DMS114 treated with DMSO at 0.1 percent for 48 hours (cell line): ENCODE data around the gene AP1S1.

ENCODE experiments used
- DNase-seq: peaks from one replicate; lab custom pipeline; 2025; ENCODE audit not compliant: unreplicated experiment; lab: John Stamatoyannopoulos, UW

Gene AP1S1

DNA sequence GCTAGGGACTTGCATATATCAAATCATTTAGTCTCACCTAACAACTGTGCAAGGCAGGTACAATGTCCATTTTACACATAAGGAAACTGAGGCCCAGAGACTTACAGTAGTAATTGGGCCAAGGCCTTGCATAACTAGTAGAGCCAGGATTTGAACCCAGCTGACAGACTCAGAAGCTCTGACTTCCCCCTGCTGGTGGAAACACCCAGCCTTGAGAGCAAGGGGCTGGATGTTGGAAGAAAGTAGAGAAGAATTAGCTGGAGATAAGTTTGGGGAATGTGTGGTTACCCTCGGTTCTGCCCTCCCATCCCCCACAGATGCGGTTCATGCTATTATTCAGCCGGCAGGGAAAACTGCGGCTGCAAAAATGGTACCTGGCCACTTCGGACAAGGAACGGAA lies 2.0 kb downstream of the AP1S1 start:
- no peak for DNase-seq

DNA sequence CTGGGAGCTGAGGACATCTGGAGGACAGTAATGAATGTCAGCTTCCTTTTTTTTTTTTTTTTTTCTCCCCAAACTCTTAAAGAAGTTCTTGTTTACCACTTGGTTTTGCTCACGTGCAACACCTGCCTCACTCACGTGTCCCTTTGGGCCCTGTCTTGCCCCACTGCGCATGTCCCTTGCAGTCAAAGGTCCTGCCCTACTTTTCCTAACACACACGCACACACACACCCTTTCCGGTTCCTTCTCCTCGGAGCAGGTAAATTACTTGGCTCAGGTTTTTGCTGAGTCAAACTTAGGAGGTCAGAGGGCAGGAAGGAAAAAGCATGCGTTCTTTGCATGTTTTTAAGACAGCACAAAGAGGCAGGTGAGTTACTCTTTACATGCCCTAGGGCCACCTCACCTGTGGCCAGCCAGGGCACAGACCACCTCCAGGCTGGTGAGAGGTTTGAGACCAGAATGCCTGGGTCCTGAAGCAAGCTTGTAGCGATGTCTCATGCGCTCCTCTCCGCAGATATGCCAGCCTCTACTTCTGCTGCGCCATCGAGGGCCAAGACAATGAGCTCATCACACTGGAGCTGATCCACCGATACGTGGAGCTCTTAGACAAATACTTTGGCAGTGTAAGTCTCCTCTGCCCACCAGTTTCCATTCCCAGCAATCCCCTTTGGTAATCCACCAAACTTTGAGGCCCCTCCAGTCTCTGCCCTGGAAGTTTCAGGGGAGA lies 2.8 kb downstream of the AP1S1 start:
- DNase-seq, result no peak

GRCh38 chr7:101159696-101160674 lies 5.7 kb downstream of the AP1S1 start:
- no peak for DNase-seq

DNA sequence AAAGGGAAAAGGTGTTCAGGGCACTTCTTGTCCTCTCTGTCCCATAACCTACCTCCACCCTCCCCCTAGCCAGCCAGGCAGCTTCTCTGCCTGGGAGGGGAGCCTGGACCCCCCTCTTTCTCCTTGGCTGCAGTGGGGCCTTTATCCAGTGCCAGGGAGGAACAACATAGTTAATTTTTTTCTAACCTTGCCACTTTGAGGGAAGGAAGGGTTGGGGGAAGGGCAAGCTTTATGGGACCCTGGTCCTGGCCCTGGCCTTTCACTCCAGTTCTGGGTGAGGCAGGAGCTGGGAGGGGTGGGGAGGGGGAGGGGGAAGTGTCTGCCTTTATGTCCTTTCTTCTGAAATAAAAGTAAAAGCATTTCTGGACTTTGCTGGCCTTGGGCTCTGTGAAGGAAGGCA lies 6.6 kb downstream of the AP1S1 start:
- no peak for DNase-seq

DNA sequence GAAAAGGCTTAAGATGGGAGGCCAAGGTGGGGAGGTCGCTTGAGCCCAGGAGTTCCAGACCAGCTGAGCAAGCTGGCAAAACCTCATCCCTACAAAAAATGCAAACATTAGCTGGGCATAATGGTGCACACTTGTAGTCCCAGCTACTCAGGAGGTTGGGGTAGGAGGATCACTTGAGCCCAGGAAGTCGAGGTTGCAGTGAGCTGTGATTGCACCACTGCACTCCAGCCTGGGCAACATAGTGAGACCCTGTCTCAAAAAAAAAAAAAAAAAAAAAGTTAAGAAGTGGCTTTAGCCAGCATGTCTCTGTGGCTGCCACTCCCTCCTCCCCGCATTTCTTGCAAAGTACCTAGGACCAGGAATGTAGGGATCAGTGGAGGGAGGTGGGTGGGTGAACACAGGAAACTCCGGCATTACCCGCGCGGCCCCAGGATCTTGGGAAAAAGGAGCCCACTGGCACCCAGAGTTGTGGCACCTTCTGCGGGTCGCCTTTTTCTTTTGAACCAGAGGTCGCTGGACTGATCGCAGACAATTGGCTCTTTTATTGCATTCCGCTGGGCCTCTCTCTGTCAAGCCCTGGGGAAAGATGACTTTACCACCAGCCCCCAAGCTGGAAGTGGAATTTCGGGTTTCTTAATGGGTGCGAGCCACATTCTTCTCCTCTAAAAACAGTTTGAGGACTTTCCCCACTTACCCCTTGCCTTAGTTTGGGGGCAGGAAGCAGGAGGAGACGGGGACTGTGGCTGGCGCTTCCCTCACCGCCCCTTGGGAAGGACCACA lies 7.6 kb downstream of the AP1S1 start:
- DNase-seq, result no peak

- DNase-seq, result no peak
These were observed 8.4 kb downstream of the AP1S1 start for GRCh38 chr7:101162551-101163278.

- DNase-seq, result peak; percentile 37
These were observed 9.2 kb downstream of the AP1S1 start for GRCh38 chr7:101163279-101164070.

GRCh38 chr7:101164071-101164840 lies 10.0 kb downstream of the AP1S1 start:
- DNase-seq, result no peak

DNA sequence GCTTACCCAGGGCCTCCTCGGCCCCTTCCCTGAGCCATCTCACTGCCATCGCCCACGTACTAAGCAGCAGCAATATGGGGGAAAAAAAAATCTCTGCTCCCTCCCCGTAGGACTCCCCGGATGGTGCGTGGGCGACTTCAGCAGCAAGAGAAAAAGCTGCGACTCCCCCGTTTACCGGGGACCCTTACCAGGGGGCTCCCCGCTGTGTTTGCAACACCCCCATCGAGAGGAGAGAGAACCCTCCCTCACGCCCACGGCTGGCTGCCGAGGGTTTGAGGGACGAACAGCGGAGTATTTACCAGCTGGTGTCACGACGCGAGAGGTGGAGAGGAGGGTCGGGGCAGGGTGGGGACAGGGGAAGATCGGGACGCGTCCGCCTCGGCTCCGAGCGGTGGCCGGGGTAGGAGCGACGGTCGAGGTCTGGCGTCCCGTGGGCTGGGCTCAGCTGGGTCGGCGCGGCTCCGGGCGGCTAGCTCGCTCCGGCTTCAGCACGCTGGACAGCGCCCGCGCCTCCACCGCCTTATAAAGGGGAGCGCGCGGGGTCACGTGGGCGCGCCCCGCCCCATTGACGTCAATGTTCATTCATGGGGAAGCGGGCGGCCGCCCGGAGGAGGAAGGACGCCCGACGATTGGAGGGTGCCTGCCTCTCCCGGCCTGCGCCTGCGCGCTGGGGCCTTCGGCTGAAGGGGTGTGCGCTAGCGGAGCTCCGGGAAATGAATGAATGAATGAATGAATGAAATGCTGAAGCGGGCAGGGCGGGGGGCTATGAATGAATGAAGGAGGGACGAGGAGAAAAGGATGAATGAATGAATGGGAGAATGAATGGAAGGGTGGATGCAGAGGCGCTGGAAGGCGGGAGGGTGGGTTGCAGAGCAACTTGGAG lies 11.0 kb downstream of the AP1S1 start, which contains the start of gene VGF:
Gene VGF, minus strand, starts transcription at position 495 of the 883 bp plus-strand sequence. CDS start 726 bp downstream, outside the sequence.
- DNase-seq, result peak; percentile 62

GRCh38 chr7:101165958-101166647 lies 11.8 kb downstream of the AP1S1 start:
- no peak for DNase-seq

DNA sequence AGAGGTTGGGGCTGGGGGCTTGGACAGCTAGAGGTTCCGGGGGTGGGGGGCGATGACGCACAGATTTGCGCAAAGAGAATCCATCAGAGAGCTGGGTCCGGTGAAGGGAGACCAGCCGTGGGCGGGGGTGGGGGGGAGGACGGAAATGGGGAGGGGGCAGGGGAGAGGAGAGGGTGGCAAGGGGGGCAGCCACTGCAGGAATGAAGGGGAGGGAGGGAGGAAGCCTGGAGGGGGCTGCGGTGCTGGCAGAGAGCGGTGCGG lies 12.3 kb downstream of the AP1S1 start:
- DNase-seq, result no peak

DNA sequence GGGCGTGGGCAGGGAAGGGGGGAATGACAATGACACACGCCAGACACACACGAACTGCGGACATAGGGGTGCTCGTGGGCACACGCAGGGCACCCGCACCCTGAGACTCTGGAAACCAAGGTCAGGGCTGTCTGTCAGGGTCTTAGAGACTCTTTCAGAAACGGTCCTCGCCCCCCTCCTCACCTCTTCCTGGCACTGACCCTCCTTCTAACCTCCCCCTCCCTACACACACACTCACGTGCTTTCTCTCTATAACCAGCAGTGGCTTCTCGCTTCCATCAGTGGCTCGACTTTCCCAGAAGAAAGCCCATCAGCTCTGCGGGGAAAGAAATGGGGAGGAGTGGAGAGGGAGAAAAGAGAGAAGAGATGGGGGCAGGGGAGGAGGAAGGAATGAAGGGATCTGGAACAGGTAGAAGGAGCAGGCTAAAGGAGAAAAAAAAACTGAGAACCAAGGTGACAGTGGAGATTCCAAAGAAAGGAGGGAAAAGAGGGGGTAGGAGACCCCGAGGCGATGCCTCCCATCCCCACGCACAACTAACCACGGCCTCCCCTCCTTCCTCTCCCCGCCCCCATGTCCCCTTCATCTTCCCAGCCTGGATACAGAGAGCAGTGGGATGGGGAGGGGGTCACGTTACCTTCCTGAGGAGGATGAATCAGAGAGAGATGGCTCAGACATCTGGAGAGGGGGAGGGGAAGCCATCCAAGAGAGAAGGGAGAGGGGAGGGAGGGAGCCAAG lies 12.8 kb downstream of the AP1S1 start:
- DNase-seq, result no peak

GRCh38 chr7:101167645-101168411 lies 13.6 kb downstream of the AP1S1 start:
- no peak for DNase-seq

GRCh38 chr7:101168412-101169049 lies 14.3 kb downstream of the AP1S1 start:
- DNase-seq, result no peak

- DNase-seq, result no peak
These were observed 15.0 kb downstream of the AP1S1 start for GRCh38 chr7:101169110-101169837.
